DND-41 (cell line): Measurements from ENCODE around the gene SLC30A4.

Source experiments
- ATAC-seq: fragments of 200-7000 bp; cut with Tn5 transposase; 3 replicates; pipeline ENCODE4 v1.9.1; 2021; ENCODE audit warnings: low read depth; ENCODE audit not compliant: insufficient read depth
- DNase-seq: peaks from one replicate; pipeline ENCODE4 v3.0.0-alpha.2; 2020
- H2AFZ ChIP-seq: 2 replicates; pipeline ENCODE4 v1.6.0; 2012; ENCODE audit warnings: low read depth, low read length
- H3K27ac ChIP-seq: 2 replicates; pipeline ENCODE4 v1.5.1; 2012; ENCODE audit warnings: low read length, inconsistent platforms
- H3K27me3 ChIP-seq: fragments of 200-600 bp; sonication (generic); 2 replicates; pipeline ENCODE4 v1.6.0; 2012; ENCODE audit warnings: low read length, mild to moderate bottlenecking, inconsistent platforms; ENCODE audit not compliant: insufficient read depth, poor library complexity
- H3K36me3 ChIP-seq: 2 replicates; pipeline ENCODE4 v1.5.1; 2012; ENCODE audit warnings: low read length, inconsistent platforms; ENCODE audit not compliant: insufficient read depth
- H3K4me1 ChIP-seq: 2 replicates; pipeline ENCODE4 v1.5.1; 2012; ENCODE audit warnings: mild to moderate bottlenecking, low read length; ENCODE audit not compliant: insufficient read depth
- H3K4me2 ChIP-seq: 2 replicates; pipeline ENCODE4 v1.6.0; 2012; ENCODE audit warnings: mild to moderate bottlenecking, moderate library complexity, low read length, inconsistent platforms; ENCODE audit not compliant: insufficient read depth
- H3K4me3 ChIP-seq, 2 experiments: fragments of 200-600 bp in 1 of 2; shearing (Covaris generic) in 1 of 2; 2 replicates each; pipeline ENCODE4 v1.5.1; 2012 to 2016; ENCODE audit warnings: inconsistent platforms in 2 of 2, low read length in 2 of 2, mild to moderate bottlenecking in 2 of 2, low read depth in 1 of 2, moderate library complexity in 1 of 2
- H3K79me2 ChIP-seq: 2 replicates; pipeline ENCODE4 v1.6.0; 2012; ENCODE audit warnings: low read length, inconsistent platforms; ENCODE audit not compliant: insufficient read depth
- H3K9ac ChIP-seq: 2 replicates; pipeline ENCODE4 v1.6.0; 2012; ENCODE audit warnings: low read depth, mild to moderate bottlenecking, inconsistent platforms, low read length, moderate library complexity
- H3K9me3 ChIP-seq: 2 replicates; pipeline ENCODE4 v1.5.1; 2012; ENCODE audit warnings: low read length, moderate library complexity, mild to moderate bottlenecking, inconsistent platforms; ENCODE audit not compliant: insufficient read depth, severe bottlenecking
- H4K20me1 ChIP-seq: 2 replicates; pipeline ENCODE4 v1.6.0; 2012; ENCODE audit warnings: low read length; ENCODE audit not compliant: insufficient read depth
- CTCF ChIP-seq: IDR thresholded peaks from 2 replicates; pipeline ENCODE4 v1.5.1; 2012; ENCODE audit warnings: borderline replicate concordance, low read length, moderate library complexity, mild to moderate bottlenecking; ENCODE audit not compliant: poor library complexity, severe bottlenecking; ENCODE audit errors: extremely low read depth
- EZH2 ChIP-seq: IDR thresholded peaks from 3 replicates; pipeline ENCODE4 v1.6.1; 2012; ENCODE audit warnings: borderline replicate concordance, low read depth, mild to moderate bottlenecking, moderate library complexity, low read length, inconsistent platforms; ENCODE audit not compliant: severe bottlenecking

Gene SLC30A4

GRCh38 chr15:45498701-45499100 lies 23.9 kb downstream of the SLC30A4 start:
- H3K4me3 ChIP-seq: no peak overlapping the region
- no peak overlapping the region for H3K4me2 ChIP-seq
- H3K27ac ChIP-seq: no peak overlapping the region
- H3K9me3 ChIP-seq: no peaks in the 10 kb centered on the region
- TF ChIP-seq CTCF (no peak), EZH2 (no peak)
- no peak overlapping the region for H2AFZ ChIP-seq
- ATAC-seq: no peak
- H4K20me1 ChIP-seq: no peaks in the 10 kb centered on the region
- no peaks in the 10 kb centered on the region for H3K36me3 ChIP-seq
- no peaks in the 10 kb centered on the region for H3K27me3 ChIP-seq
- DNase-seq: no peak
- H3K79me2 ChIP-seq: no peaks in the 10 kb centered on the region
- H3K4me1 ChIP-seq: no peaks in the 10 kb centered on the region
- no peak overlapping the region for H3K9ac ChIP-seq

- Histone ChIP-seq H4K20me1 (no peaks in the 10 kb centered on the region), H3K4me3 (no peak overlapping the region), H3K9me3 (no peaks in the 10 kb centered on the region), H3K36me3 (no peaks in the 10 kb centered on the region), H2AFZ (no peak overlapping the region), H3K27me3 (no peaks in the 10 kb centered on the region), H3K79me2 (no peaks in the 10 kb centered on the region), H3K27ac (no peak overlapping the region), H3K9ac (no peak overlapping the region), H3K4me2 (no peak overlapping the region), H3K4me1 (no peaks in the 10 kb centered on the region)
- TF ChIP-seq EZH2: no peak
- no peak for TF ChIP-seq CTCF
- no peak for DNase-seq
- no peak for ATAC-seq
Measured at GRCh38 chr15:45497261-45497660, 25.3 kb downstream of the SLC30A4 start.

GRCh38 chr15:45496658-45497057 lies 25.9 kb downstream of the SLC30A4 start:
- no peaks in the 10 kb centered on the region for H3K4me1 ChIP-seq
- H3K4me2 ChIP-seq: no peak overlapping the region
- no peaks in the 10 kb centered on the region for H3K36me3 ChIP-seq
- no peak overlapping the region for H3K4me3 ChIP-seq
- no peaks in the 10 kb centered on the region for H3K9me3 ChIP-seq
- no peaks in the 10 kb centered on the region for H4K20me1 ChIP-seq
- H3K79me2 ChIP-seq: no peaks in the 10 kb centered on the region
- H3K27me3 ChIP-seq: no peaks in the 10 kb centered on the region
- no peak overlapping the region for H3K27ac ChIP-seq
- H2AFZ ChIP-seq: no peak overlapping the region
- H3K9ac ChIP-seq: no peak overlapping the region
- no peak for DNase-seq
- no peak for ATAC-seq
- TF ChIP-seq EZH2 (no peak), CTCF (no peak)

- no peak overlapping the region for H2AFZ ChIP-seq
- H3K4me3 ChIP-seq: no peak overlapping the region
- H3K4me2 ChIP-seq: no peak overlapping the region
- no peaks in the 10 kb centered on the region for H3K9me3 ChIP-seq
- no peaks in the 10 kb centered on the region for H3K4me1 ChIP-seq
- no peak for DNase-seq
- no peaks in the 10 kb centered on the region for H3K36me3 ChIP-seq
- no peak overlapping the region for H3K27ac ChIP-seq
- no peak for ATAC-seq
- TF ChIP-seq EZH2: no peak
- no peak for TF ChIP-seq CTCF
- no peaks in the 10 kb centered on the region for H3K79me2 ChIP-seq
- H4K20me1 ChIP-seq: no peaks in the 10 kb centered on the region
- H3K27me3 ChIP-seq: no peaks in the 10 kb centered on the region
- no peak overlapping the region for H3K9ac ChIP-seq
Measured at GRCh38 chr15:45495588-45495987, 27.0 kb downstream of the SLC30A4 start.
